SK-N-SH (cell line): ENCODE measurements around the gene LRTM1. TPM values are rescaled to one million over a fixed set of nuclear protein-coding genes. Genes with fewer than 3 reads are reported as not detected.

ENCODE experiments used
- CTCF ChIA-PET: fragments of 300-600, 350-600 bp; formaldehyde crosslinking; extraction: SDS; loops from one replicate; lab custom pipeline; 2021; lab: Yijun Ruan, JAX
- POLR2A ChIA-PET: fragments of 350-600 bp; sonication (Branson Sonifier 250); formaldehyde crosslinking; extraction: SDS; loops from one replicate; lab custom pipeline; 2020; ENCODE audit warnings: antibody characterized with exemption, inconsistent platforms; lab: Yijun Ruan, JAX
- DNase-seq: peaks from one replicate; pipeline ENCODE4 v3.0.0; 2012
- H2AFZ ChIP-seq: fragments of 200-600 bp; sonication (generic); 2 replicates; pipeline ENCODE4 v1.8.1; 2016; ENCODE audit warnings: antibody characterized with exemption, mild to moderate bottlenecking, low read depth
- H3F3A ChIP-seq: fragments of 200-600 bp; sonication (generic); replicated peaks from 2 replicates; pipeline ENCODE3; 2016; ENCODE audit warnings: antibody characterized with exemption, mild to moderate bottlenecking; ENCODE audit not compliant: insufficient read depth
- H3K27ac ChIP-seq, 2 experiments: fragments of 200-500 bp in 1 of 2; fragments of 200-600 bp in 1 of 2; sonication (Bioruptor generic) in 1 of 2; sonication (generic), shearing (Covaris generic) in 1 of 2; 2 replicates each; pipeline versions ENCODE4 v1.5.1 to v1.6.1; 2014 to 2016; ENCODE audit warnings: low read depth in 2 of 2, inconsistent platforms in 1 of 2, low read length in 1 of 2, mild to moderate bottlenecking in 1 of 2, mixed read lengths in 1 of 2
- H3K27me3 ChIP-seq: fragments of 200-600 bp; sonication (generic), shearing (Covaris generic); 2 replicates; pipeline ENCODE4 v1.6.1; 2016; ENCODE audit warnings: mixed run types; ENCODE audit not compliant: insufficient read depth
- H3K36me3 ChIP-seq, 2 experiments: fragments of 200-500 bp in 1 of 2; fragments of 200-600 bp in 1 of 2; sonication (Bioruptor generic) in 1 of 2; sonication (generic) in 1 of 2; replicated peaks in 1 of 2; 2 replicates each; pipeline versions ENCODE3 to v1.5.1; 2014 to 2016; ENCODE audit warnings: low read length in 1 of 2, mild to moderate bottlenecking in 1 of 2; ENCODE audit not compliant: insufficient read depth in 2 of 2, control insufficient read depth in 1 of 2
- H3K4me1 ChIP-seq, 2 experiments: fragments of 200-500 bp in 1 of 2; fragments of 200-600 bp in 1 of 2; sonication (Bioruptor generic) in 1 of 2; sonication (generic), shearing (Covaris generic) in 1 of 2; 2 replicates each; pipeline versions ENCODE4 v1.5.1 to v1.6.1; 2014 to 2016; ENCODE audit warnings: low read depth in 1 of 2, low read length in 1 of 2, mixed run types in 1 of 2; ENCODE audit not compliant: insufficient read depth in 2 of 2, control insufficient read depth in 1 of 2
- H3K4me2 ChIP-seq: fragments of 200-600 bp; sonication (generic), shearing (Covaris generic); 2 replicates; pipeline ENCODE4 v1.6.1; 2017; ENCODE audit warnings: mixed run types
- H3K4me3 ChIP-seq, 2 experiments: fragments of 200-500 bp in 1 of 2; fragments of 200-600 bp in 1 of 2; sonication (Bioruptor generic) in 1 of 2; sonication (generic), shearing (Covaris generic) in 1 of 2; 2 replicates each; pipeline versions ENCODE4 v1.5.1 to v1.8.1; 2014 to 2016; ENCODE audit warnings: low read depth in 2 of 2, inconsistent platforms in 1 of 2, low read length in 1 of 2, mild to moderate bottlenecking in 1 of 2, mixed read lengths in 1 of 2, moderate library complexity in 1 of 2
- H3K79me2 ChIP-seq: fragments of 200-600 bp; sonication (generic); 2 replicates; pipeline ENCODE4 v1.8.1; 2017; ENCODE audit warnings: mild to moderate bottlenecking; ENCODE audit not compliant: insufficient read depth
- H3K9ac ChIP-seq: fragments of 200-600 bp; sonication (generic); 2 replicates; pipeline ENCODE4 v1.6.1; 2017; ENCODE audit warnings: mixed run types
- H3K9me2 ChIP-seq: fragments of 200-600 bp; sonication (generic); 2 replicates; pipeline ENCODE4 v1.6.1; 2017; ENCODE audit warnings: mixed run types
- H3K9me3 ChIP-seq: fragments of 200-600 bp; sonication (generic); 2 replicates; pipeline ENCODE4 v1.6.1; 2017; ENCODE audit warnings: mixed run types, mild to moderate bottlenecking, moderate library complexity
- H4K20me1 ChIP-seq: fragments of 200-600 bp; sonication (generic); 2 replicates; pipeline ENCODE4 v1.6.1; 2017; ENCODE audit warnings: mild to moderate bottlenecking, mixed run types; ENCODE audit not compliant: insufficient read depth
- CHD2 ChIP-seq: fragments of 150-350 bp; IDR thresholded peaks from 2 replicates; pipeline ENCODE4 v1.6.1; 2018; ENCODE audit warnings: low read length; ENCODE audit not compliant: partially characterized antibody
- ELF1 ChIP-seq: IDR thresholded peaks from 2 replicates; pipeline ENCODE4 v1.4.0; 2012
- EP300 ChIP-seq, 2 experiments: IDR thresholded peaks; 2 replicates each; pipeline versions ENCODE4 v1.4.0 to v1.6.1; 2012; ENCODE audit warnings: borderline replicate concordance in 1 of 2, low read depth in 1 of 2, low read length in 1 of 2
- FOSL2 ChIP-seq: IDR thresholded peaks from 2 replicates; pipeline ENCODE4 v1.4.0; 2012; ENCODE audit warnings: low read depth, mild to moderate bottlenecking, moderate library complexity, borderline replicate concordance
- FOXJ3 ChIP-seq: sonication (generic); formaldehyde crosslinking; IDR thresholded peaks from 2 replicates; pipeline ENCODE4 v1.5.1; 2020; ENCODE audit warnings: mild to moderate bottlenecking, missing genetic modification reagents
- FOXM1 ChIP-seq: IDR thresholded peaks from 2 replicates; pipeline ENCODE4 v1.4.0; 2012; ENCODE audit warnings: low read depth, mild to moderate bottlenecking
- GATA2 ChIP-seq: sonication (generic); formaldehyde crosslinking; IDR thresholded peaks from 2 replicates; pipeline ENCODE4 v1.5.0; 2020; ENCODE audit warnings: mild to moderate bottlenecking, missing genetic modification reagents
- MXI1 ChIP-seq: IDR thresholded peaks from 2 replicates; pipeline ENCODE4 v1.6.1; 2012; ENCODE audit warnings: mild to moderate bottlenecking, low read depth, low read length, improper control_type of control experiment
- NFIC ChIP-seq: IDR thresholded peaks from 2 replicates; pipeline ENCODE4 v1.4.0; 2012; ENCODE audit warnings: borderline replicate concordance
- NRF1 ChIP-seq: IDR thresholded peaks from 2 replicates; pipeline ENCODE4 v1.6.1; 2012; ENCODE audit warnings: low read depth, mild to moderate bottlenecking, low read length
- POLR2AphosphoS5 ChIP-seq: IDR thresholded peaks from 2 replicates; pipeline ENCODE4 v1.6.1; 2012; ENCODE audit warnings: low read depth, low read length
- RCOR1 ChIP-seq: fragments of 150-350 bp; IDR thresholded peaks from 2 replicates; pipeline ENCODE4 v1.6.1; 2017; ENCODE audit warnings: antibody characterized with exemption, low read length
- RFX5 ChIP-seq: IDR thresholded peaks from 2 replicates; pipeline ENCODE4 v1.6.1; 2012; ENCODE audit warnings: mild to moderate bottlenecking, improper control_type of control experiment, low read length
- RXRA ChIP-seq: IDR thresholded peaks from 2 replicates; pipeline ENCODE4 v1.4.0; 2012; ENCODE audit warnings: low read depth, mild to moderate bottlenecking, borderline replicate concordance
- SIN3A ChIP-seq: IDR thresholded peaks from 2 replicates; pipeline ENCODE4 v1.6.1; 2012; ENCODE audit warnings: low read depth, mild to moderate bottlenecking, low read length, moderate library complexity, borderline replicate concordance
- SMC3 ChIP-seq: IDR thresholded peaks from 2 replicates; pipeline ENCODE4 v1.6.1; 2012; ENCODE audit warnings: low read depth, low read length, improper control_type of control experiment
- TAF1 ChIP-seq: IDR thresholded peaks from 2 replicates; pipeline ENCODE4 v1.6.1; 2012; ENCODE audit warnings: low read depth, mild to moderate bottlenecking, low read length, moderate library complexity, borderline replicate concordance
- TEAD4 ChIP-seq: IDR thresholded peaks from 2 replicates; pipeline ENCODE4 v1.4.0; 2012; ENCODE audit warnings: mild to moderate bottlenecking, borderline replicate concordance; ENCODE audit not compliant: insufficient read depth
- WGBS: methylation state at CpG from one replicate; pipeline ENCODE4 v1.1.6; 2017; ENCODE audit warnings: low lambda C conversion rate; 5-methylcytosine and 5-hydroxymethylcytosine counted together
- polyA plus RNA-seq, 3 experiments: library from polyadenylated mRNA; depleted of rRNA; stranded (reverse); fragments of >200 nt; gene quantifications; 2 replicates each; pipeline ENCODE4 v1.2.3, GENCODE V29; 2012
- TF ChIP-seq, protein P1 (sequence below): IDR thresholded peaks from 2 replicates; pipeline ENCODE4; 2012
- TF ChIP-seq, protein P2 (sequence below): IDR thresholded peaks from 2 replicates; pipeline ENCODE4 v1.4.0; 2012; ENCODE audit warnings: low read depth
- TF ChIP-seq, protein P3 (sequence below): IDR thresholded peaks from 2 replicates; pipeline ENCODE4 v1.4.0; 2012; ENCODE audit warnings: low read depth, borderline replicate concordance

The LRTM1 gene
- polyA plus RNA-seq, 1 of the 3 experiments (the other 2 are of a cell fraction): 0.03 TPM

DNA sequence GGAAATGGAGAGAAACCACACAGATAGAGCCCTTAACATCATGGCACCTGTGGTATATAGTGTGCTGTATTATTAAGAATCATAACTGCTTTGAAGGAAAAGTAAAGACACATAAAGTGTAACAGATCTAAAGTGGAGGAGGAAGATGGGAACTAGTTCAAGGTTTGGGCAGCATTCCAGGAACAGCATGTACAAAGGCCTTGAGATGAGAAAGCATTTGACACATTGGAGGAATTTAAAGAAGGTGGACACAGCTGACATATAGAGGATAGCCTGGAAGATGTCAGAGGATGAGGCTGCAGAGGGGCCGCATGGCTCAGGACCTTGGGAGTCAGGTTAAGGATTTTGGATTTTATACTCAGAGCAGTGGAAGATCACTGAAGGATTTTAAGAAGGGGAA lies 39.0 kb downstream of the LRTM1 start:
- CTCF ChIA-PET: no interaction called here
- H3K79me2 ChIP-seq: no peaks in the 10 kb centered on the region
- no peak for TF ChIP-seq GATA2 (CRISPR knock-in tag)
- no peak for TF ChIP-seq FOXM1
- TF ChIP-seq, protein P1, sequence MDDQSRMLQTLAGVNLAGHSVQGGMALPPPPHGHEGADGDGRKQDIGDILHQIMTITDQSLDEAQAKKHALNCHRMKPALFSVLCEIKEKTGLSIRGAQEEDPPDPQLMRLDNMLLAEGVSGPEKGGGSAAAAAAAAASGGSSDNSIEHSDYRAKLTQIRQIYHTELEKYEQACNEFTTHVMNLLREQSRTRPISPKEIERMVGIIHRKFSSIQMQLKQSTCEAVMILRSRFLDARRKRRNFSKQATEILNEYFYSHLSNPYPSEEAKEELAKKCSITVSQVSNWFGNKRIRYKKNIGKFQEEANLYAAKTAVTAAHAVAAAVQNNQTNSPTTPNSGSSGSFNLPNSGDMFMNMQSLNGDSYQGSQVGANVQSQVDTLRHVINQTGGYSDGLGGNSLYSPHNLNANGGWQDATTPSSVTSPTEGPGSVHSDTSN: no peak
- no peak for TF ChIP-seq TEAD4
- no peak for TF ChIP-seq POLR2AphosphoS5
- TF ChIP-seq RFX5: no peak
- TF ChIP-seq MXI1: no peak
- no peak for TF ChIP-seq CHD2
- TF ChIP-seq FOXJ3: no peak
- no peak for TF ChIP-seq ELF1
- no peak for TF ChIP-seq SIN3A
- TF ChIP-seq SMC3: no peak
- TF ChIP-seq NRF1: no peak
- TF ChIP-seq FOSL2: no peak
- TF ChIP-seq NFIC: no peak
- no peaks in the 10 kb centered on the region for H4K20me1 ChIP-seq
- H3K27me3 ChIP-seq: no peaks in the 10 kb centered on the region
- no peak overlapping the region for H2AFZ ChIP-seq
- H3K9me2 ChIP-seq: no peaks in the 10 kb centered on the region
- no peak overlapping the region for H3K9ac ChIP-seq
- H3K4me3 ChIP-seq: no peak overlapping the region
- H3K4me1 ChIP-seq: peaks cover 8 to 26% of the 10 kb centered on the region in 2 experiments; a peak in 3 of 4 replicates
- DNase-seq: no peak
- no peaks in the 10 kb centered on the region for H3K9me3 ChIP-seq
- H3K27ac ChIP-seq: no peak overlapping the region
- WGBS: 96% methylated on average over 1 of the region's 1 CpG
- H3K36me3 ChIP-seq: no peaks in the 10 kb centered on the region
- peaks cover 17% of the 10 kb centered on the region for H3F3A ChIP-seq
- POLR2A ChIA-PET: no interaction called here
- H3K4me2 ChIP-seq: no peak overlapping the region

DNA sequence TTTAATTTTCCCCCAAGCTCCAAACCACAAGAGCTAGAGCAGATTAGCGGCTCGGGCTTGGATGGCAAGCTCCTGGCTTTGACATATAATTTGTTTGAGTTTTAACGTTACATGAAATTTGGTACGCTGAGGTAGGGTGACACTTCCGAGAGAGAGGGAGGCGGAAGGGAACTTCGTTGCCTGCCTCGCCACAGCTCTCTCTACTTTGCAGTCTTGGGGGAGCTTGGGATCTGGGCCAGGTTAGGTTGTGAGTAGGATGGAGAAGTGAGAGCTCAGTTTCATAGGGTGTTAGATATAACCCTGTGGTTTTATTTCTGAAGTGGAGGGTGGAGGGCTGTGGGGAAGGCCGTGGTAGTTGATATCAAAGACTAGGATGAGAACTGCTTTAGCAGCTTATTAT lies 39.7 kb downstream of the LRTM1 start:
- no peak overlapping the region for H3K4me2 ChIP-seq
- H2AFZ ChIP-seq: no peak overlapping the region
- peaks cover 16% of the 10 kb centered on the region for H3F3A ChIP-seq
- H3K4me3 ChIP-seq: no peak overlapping the region
- CTCF ChIA-PET: no interaction called here
- peaks cover 8 to 24% of the 10 kb centered on the region in 2 experiments; a peak in 3 of 4 replicates for H3K4me1 ChIP-seq
- no peak for DNase-seq
- no peaks in the 10 kb centered on the region for H4K20me1 ChIP-seq
- WGBS: 88% methylated on average over 9 of the region's 9 CpGs
- H3K79me2 ChIP-seq: no peaks in the 10 kb centered on the region
- no peak for TF ChIP-seq EP300 (IDR thresholded peaks at IDR 0.05; ENCODE audit: borderline replicate concordance in 1 of 2, low read depth in 1 of 2, low read length in 1 of 2)
- TF ChIP-seq ELF1: no peak
- no peak for TF ChIP-seq RCOR1
- TF ChIP-seq, protein P2, sequence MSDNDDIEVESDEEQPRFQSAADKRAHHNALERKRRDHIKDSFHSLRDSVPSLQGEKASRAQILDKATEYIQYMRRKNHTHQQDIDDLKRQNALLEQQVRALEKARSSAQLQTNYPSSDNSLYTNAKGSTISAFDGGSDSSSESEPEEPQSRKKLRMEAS: no peak
- TF ChIP-seq, protein P3, sequence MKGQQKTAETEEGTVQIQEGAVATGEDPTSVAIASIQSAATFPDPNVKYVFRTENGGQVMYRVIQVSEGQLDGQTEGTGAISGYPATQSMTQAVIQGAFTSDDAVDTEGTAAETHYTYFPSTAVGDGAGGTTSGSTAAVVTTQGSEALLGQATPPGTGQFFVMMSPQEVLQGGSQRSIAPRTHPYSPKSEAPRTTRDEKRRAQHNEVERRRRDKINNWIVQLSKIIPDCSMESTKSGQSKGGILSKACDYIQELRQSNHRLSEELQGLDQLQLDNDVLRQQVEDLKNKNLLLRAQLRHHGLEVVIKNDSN: no peak
- TF ChIP-seq RXRA: no peak
- no peak for TF ChIP-seq TAF1
- TF ChIP-seq, all 33 proteins: peak for 0
- Histone ChIP-seq H3K36me3 (no peaks in the 10 kb centered on the region), H3K9me3 (no peaks in the 10 kb centered on the region), H3K9ac (no peak overlapping the region), H3K9me2 (no peaks in the 10 kb centered on the region), H3K27ac (no peak overlapping the region), H3K27me3 (no peaks in the 10 kb centered on the region)
- POLR2A ChIA-PET: no interaction called here
